ENCODE results near the gene SUPT3H.

Gene SUPT3H

DNA sequence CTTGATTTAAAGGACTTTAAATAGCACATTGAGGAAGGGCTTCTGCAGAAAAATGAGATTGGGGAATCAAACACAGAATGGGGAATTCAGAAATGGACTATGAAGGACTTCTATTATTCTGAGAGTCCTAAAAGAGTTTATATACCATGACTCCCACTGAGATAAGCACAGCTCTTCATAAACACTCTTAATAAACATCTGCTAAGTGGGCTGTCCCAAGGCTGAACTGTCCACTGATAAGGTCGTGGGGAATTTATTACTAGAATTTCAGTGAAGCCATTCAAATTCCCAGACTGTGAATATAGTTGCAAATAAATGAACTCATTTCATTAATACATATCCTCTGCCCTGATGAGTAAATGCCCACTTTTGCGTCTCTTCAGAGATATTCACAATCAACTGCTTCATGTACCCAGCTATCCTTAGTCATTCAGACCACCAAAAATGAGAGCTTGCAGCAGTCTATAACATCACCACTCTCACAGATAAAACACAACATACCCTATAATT is 517.8 kb downstream of the SUPT3H start:
- DNase-seq = no peak

DNA sequence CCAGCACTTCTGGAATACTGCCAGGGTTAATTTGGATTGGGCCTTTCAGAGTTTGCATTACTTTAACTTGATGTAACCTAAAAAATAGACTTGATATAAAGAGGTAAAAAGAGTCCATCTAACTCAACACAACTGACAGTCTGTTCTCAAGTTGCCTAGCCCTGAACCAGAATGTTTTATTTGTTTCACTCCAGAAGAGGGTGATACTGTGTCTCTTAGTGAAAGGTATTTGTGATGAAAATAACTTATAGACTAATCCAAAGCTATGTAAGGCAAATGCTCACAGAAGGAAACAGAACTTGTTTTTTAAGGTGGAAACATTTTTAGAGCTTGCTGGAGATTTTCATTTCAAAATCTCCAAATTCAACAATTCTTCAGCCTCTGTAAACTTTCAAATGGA is 518.7 kb downstream of the SUPT3H start:
- no peak for DNase-seq

DNA sequence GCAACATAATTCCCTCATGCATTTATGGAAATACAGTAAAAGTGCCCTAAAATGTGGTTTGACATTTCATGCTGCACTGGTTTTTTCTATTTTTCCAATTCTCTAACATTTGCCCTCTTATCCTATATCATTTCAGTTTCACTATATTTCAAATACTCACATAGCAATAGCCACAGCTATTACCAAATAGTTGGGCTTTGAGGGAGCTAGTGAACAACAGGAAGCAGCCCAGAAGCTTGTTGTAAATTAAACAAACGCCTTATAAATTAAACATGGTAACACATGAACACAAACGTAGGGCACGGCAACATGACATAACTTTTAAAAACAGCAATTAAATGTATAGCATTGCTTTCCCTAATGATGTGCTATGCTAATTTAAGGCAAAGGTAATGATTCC is 521.3 kb downstream of the SUPT3H start:
- DNase-seq = no peak

DNA sequence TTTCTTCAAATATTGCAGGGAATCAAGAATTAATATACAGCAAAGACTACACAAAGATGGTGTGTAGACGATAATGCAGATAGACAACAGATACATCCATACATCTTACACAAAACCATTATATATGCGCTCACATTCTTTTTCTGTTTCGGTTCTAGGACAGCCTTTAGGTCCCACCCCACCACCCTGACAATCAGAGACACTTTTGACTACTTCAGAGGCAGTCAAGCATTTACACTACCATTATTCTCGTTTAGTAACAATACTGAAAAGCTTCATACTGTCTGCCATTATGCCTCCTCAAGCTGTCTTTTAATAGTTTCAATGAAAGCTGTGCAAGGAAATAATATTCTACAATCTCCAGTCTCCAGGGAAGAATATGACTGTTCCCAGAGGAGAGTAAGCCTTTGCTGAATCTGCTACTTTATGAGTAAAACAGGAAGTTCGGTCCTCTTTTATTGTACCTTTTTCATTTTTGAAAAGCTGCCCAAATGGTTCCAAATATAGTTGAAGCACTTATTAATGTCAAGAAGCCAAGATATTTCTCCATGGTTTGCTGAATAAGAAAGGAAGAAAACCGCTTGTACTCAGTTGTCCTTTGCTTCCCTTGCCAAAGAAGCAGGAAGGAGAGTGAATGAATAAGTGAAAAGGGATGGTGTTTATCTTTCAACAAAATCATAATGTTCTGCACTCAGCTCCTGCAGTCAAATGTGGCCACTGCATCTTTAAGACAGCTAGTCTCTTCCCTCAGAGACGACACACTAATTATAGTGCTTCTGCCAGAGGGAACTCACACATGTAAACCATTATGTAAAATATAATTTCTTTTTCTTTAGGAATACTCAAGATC is 521.9 kb downstream of the SUPT3H start:
- DNase-seq = no peak

DNA sequence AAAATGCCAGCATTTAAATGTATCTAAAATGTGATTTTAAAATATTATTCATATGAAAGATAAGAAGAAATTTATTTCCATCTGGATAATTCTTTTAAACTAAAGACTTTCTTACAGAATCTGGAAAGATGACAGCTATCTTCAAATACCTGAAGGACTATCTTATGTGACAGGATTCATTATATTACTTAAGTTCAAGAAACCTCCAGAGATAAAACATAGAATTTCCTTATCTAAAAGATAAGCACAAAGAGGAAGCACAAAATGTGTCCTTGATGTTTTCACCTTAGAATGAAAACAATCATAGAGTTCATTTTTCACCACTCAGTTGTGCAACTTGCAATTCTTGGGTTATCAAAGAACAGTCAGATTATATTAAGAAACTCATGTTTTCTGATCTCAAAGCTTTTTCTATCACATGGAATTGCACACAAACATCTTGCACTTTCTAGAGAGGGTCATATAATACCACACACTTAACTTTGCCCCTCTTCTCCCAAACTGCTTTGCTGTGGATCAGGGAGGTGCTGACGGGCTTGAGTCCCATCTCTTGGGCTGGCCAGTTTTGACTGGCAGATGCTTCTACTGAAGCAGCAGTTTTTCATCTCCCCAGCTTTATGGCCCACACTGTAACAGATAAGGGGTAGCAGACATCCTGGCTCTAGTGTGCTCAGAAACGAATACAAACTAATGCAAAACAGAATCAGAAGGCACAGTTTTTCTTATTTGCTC is 522.9 kb downstream of the SUPT3H start:
- no peak for DNase-seq

DNA sequence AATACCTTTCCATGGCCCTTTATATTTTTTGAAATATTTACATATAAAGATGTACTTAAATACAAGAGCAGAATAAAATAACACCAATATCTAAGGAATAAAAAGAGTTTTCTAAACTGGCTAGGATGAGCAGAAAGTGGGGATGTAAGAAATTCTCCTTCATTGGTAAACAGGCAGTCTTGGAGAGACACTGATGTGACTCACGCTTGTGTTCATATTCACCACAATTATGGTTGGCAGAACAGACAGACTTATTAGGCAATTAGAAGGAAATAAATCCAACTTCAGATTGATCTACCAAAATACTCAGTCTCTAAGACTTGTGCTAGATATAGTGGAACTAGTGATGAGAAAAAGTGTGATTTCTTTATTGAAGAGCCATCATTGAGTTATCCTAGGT is 526.6 kb downstream of the SUPT3H start:
- no peak for DNase-seq

DNA sequence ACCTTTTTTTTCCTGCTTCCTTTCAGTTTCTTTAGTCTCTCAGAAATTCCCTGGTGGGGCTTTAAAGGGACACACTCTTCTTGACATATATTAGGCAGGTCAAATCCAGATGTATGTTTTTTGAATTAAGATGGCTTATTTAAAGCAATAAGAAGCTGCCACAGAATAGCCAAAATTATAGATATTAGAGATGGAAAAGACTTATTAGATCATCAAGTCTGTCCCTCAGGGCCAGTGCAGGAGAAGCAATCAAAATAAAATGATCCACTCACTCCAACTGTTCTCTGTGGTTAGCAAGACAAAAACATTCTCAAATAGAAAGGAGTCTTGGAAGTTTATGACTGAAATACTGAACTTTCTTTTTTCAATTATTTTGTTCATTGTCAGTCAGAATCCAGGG is 527.4 kb downstream of the SUPT3H start:
- no peak for DNase-seq

DNA sequence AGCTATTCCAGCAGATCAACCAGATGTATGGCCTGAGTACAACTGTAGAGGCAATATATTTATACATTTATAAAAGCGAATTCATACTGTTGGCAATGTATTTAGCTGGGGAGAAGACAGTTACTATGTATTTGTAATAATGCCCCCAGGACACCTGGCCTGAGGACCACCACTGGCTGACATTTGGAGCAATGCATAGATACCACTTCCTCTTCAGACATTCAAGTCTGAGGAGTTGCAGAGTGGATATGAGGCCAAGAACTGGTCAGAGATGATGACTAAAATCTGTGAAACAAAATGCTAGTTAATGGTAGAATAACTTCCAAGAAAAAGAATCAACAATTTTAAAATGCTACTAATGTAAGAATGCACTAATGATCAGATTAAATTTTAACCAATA is 527.9 kb downstream of the SUPT3H start:
- DNase-seq = no peak

DNA sequence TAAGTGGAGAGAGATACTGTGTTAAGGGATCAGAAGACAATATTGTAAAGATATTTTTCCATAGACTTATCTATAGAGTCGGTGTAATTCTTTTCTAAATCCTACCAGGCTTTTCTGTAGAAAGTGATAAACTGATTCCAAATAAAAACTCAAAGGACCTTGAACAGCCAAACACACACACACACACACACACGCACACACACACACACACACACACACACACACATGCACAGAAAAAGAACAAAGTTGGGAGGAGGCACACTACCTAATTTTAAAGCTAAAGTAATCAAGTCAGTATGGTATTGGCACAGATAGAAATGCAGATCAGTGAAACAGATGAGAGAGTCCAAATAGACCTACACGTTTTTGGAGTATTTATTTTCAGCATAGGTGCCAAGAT is 534.0 kb downstream of the SUPT3H start:
- no peak for DNase-seq

DNA sequence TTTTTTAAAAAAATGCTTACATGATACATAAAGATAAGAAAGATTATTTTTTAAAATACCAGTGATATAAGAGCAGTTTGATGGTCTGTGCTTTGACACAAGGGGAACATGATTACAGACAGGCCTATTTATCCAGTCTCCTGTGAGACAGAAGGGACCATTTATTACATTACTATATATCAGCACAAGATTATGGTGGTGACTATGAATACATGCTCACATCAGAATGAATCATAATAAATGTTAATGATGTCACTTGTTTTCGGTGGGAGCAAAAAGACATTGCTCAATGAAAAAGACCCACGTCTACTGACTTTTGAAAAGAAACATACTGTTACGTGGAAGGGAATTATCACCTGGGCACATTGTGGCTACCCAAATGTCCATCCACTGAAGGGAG is 535.1 kb downstream of the SUPT3H start:
- DNase-seq = no peak

DNA sequence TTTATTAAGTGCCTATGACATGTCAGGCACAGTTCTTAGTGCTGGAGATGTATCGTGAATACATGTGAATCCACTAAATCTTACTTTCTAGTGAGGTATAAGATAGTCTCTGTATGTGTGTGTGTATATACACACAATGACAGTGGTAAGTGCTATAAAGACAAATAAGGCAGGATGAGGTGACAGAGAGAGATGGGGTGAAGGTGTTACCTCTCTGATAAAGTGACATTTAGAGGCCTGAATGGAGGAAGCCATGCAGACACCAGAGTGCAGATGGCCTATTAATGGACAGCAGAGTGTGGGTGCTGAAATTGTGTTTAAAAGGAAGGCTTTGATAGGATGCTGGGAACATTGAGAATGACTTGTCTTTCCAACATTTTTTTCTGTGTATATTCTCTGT is 535.9 kb downstream of the SUPT3H start:
- no peak for DNase-seq

DNA sequence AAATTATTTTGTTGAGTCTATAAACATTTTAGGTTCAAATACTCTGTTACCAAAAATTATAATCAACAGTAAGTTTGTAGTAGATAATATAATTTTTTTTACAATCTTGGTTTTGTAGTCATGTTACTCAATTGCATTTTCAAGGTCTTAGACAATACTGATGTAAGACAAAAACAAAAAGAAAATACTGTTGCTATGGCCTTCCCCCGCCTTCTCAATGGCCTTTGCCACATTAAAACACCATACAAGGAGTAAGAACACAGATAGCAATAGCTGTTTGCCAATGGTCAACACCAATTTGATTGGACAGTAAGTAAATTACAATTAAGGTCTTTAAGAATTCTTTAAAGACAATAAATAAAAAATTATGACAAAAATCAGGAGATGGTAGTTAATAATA is 540.0 kb downstream of the SUPT3H start:
- DNase-seq = no peak

DNA sequence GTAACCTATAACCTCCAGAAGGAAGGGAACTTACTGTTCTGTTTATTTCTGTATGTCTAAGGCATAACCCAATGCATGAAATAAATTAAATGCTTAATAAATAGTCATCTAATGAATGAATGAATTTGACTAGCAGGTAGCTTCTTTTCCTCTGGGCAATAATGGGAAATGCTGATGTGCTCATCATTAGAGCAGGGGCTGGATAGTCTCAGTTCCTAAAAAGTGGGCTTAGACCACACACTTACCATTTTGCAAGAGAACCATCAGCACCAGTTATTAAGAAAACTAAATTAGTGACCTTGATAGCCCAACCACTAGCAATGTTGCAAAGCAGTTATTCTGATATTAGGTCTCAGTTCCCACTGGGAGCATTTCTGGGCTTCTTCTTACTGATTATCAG is 540.5 kb downstream of the SUPT3H start:
- no peak for DNase-seq

DNA sequence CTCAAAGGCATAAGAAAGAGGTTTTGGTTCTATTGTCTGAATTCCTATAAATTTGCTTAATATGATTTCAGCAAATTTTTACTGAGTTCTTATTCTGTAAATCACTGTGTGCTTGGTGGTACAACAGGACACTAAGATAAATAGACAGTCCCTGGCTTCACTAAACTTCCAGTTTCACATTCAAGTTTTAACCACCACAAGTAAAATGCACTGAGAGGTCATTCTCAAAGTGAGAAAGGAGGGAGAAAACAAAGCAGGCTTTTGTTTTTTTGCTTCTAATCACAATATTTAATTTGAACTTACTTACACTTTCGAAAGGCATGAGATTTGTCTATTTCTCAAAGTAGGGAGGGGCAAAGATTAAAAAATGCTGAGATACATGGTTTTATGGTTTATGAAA is 544.5 kb downstream of the SUPT3H start:
- DNase-seq = no peak

DNA sequence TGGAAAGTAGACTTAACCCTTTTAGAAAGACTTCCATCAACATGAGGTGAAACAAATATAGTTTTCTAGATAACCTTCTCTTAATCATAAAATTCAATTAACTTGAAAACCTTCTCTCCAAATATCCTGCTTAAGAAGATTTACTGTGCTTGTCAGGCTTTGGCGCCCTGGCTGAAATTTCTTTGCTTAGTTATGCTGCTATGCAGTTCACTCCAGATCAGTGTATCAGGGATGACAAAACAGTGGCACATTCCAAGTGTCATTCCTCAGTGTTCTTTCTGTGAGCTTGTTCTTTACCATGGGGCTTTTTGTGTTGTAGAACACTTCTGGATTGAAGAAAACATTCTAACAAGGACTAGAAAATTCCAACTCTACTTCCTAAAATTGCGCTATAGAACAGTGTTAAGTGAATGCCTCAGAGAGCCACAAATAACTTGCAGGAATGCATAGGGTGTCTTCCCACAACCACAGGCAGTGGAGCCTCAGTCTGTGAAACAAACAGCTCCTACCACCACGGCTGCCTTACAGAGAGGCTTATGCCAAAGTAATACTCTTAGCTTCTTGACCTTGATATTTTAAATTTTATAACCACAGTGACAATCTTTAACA is 546.6 kb downstream of the SUPT3H start:
- DNase-seq = no peak

DNA sequence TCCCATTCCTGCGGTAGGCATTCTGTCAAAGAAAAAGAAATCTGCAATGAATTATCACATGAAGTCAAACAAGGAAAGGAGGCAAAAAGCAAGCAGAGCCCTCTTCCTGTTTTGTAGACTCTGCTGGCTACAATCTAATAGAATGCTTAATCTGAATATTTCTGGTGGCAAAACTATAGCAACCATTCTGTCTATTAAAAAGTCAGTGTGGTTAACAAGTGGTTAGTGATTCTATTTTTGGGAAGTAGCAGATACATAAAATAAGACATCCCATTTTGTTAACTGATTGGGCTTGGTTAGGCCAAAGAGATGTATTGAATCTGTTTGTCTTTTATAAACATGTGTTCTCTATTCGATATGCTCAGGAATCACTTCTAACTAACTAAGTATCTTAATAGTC is 547.9 kb downstream of the SUPT3H start:
- DNase-seq = no peak

DNA sequence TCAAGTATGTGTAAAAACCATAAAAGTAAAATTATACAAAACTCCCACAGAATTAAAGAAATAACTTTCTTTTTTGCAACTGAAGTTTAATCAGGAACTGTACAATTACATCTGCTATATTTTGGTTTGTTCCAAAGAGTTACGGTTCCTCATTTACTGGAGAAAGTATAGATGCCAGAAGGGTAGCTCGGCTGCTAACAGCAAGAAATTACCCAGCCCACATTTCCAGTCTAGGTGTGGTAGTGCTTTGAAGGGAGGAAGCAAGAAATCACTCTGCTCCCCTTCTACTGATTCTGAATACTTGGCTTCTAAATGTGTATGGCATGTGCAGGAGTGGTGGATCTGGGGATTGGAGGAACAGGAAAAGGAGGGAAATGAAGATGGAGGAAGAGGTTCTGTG is 549.0 kb downstream of the SUPT3H start:
- no peak for DNase-seq

DNA sequence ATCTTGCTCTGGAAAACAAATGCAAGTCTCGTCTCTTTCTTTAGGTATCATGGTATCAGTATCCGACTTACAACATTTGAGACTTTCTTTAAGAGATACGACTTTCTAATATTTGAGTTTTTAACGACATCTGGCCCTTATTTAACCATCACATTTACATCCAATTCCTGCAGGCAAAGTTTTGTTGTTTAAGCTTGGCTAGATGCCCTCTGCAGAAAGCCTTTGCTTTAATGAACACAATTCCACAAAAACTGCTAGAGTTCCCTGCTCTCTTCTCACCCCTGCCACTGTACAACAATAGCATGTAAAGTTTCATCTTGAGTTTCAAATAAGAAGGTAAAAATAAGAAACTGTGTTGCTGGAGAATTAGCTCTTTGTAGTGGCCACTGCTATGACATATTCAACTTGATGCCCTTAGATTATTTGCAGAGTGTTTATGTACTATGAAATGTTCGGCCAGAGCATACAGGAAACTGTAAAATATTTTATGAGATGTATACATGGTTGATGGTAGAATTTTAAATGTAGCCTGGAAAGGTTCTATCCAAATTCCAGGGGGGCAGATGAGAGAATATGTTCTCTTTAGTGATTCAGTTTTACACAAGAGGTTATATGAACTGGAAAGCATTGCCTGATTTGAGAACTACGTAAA is 551.6 kb downstream of the SUPT3H start:
- no peak for DNase-seq

DNA sequence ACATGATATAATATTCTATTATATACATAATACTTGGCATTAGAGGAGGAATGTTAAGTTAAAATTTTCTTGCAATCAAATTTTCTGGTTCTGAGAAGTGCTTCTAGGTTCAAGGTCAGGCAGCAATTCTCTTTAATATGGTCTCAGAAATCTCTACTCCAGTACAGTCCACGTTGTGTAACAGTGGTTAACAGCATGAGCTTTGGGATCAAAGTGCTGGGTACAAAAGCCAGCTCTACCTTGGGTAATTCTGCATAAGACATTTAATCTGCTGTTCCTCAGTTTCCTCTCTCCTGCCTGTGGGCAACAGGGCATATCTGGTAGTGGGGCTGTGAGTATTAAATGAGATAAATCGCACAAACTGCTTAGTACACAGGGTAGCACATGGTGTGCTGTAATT is 552.5 kb downstream of the SUPT3H start:
- no peak for DNase-seq

DNA sequence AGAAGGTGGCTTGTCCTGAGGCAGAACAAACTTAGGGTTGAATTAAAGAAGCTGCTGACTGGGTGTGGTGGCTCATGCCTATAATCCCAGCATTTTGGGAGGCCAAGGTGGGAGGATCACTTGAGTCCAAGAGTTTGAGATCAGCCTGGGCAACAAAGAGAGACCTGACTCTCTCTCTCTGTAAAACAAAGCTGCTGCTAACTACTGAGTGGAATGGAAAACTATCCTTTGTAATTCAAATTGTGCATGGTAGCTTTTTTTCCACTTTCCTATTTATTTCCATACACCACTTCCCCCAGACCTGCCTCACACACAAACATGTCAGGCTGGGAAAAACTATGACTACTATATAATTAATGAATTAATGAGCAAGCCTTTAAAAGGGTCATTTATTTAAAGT is 553.2 kb downstream of the SUPT3H start:
- no peak for DNase-seq

DNA sequence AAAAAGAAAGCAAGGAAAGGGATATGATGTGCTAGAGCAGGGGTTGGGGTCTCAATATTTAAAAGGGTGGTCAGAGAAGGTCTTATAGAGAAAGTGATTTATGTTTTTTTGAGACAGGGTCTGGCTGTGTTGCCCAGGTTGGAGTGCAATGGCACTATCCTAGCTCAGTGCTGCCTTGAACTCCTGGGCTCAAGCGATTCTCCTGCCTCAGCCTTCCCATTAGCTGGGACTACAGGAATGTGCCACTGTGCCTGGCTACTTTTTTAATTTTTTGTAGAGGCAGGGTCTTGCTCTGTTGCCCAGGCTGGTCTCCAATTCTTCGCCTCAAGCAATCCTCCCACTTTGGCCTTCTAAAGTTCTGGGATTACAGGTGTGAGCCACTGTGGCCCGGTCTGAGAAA is 557.0 kb downstream of the SUPT3H start:
- no peak for DNase-seq

DNA sequence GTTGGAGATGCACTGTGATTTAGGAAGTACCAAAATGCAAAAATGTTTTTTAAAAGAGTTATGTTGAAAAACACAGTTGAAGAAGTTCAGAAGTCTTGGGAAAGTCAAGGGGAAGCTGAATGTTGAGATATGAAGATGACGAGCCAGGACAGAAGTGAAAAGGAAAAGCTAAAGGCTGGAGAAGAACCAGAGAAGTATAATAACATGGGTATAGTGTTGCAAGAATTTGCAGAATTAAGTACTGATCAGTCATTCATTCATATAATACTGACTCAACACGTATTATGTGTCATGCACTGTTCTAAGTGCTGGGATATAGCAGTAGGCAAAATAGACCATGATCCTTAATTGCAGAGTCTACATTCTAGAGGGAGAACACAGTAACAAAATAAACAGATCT is 557.4 kb downstream of the SUPT3H start:
- DNase-seq = no peak

DNA sequence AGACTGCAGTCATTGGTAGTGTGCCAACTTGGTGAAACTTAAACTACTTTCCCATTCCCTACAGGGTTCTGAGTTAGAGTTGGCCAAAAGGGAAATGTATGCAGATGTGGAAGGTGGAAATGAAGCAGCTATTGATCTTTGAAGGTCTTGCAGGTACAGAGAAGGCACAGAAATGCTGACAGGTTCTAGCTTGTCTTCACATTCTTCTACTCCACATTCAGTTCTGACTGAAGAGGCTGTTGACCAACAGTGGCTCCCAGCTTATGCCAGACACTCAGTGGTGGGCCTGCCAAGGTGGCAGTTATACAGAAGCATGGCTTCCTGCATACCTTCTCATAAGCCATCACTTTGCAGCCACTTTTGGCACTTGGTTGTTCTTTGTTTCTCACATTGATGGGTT is 566.3 kb downstream of the SUPT3H start:
- no peak for DNase-seq

Data from effector CD8-positive, alpha-beta T cell (primary cell).